NB4 (cell line): ENCODE results near the gene ANKFN1.
A peak's percentile ranks its signal among the peaks of the same experiment; 100 is the strongest.

ENCODE experiments used
- DNase-seq: peaks from one replicate; pipeline ENCODE4 v3.0.0; 2010; ENCODE audit warnings: low read depth
- H3K4me3 ChIP-seq: one replicate; pipeline ENCODE4 v1.5.1; 2011; ENCODE audit warnings: mild to moderate bottlenecking, low read depth, low read length, moderate library complexity
- MYC ChIP-seq: IDR thresholded peaks from 2 replicates; pipeline ENCODE4 v1.6.1; 2011; ENCODE audit warnings: low read depth, low read length
- POLR2A ChIP-seq: IDR thresholded peaks from 2 replicates; pipeline ENCODE4 v1.6.1; 2011; ENCODE audit warnings: mild to moderate bottlenecking; ENCODE audit not compliant: insufficient read length; ENCODE audit errors: extremely low read depth
- TF ChIP-seq, protein P1 (sequence below): IDR thresholded peaks from one replicate; pipeline ENCODE4 v1.5.1; 2012; ENCODE audit warnings: low read depth, low read length
- TF ChIP-seq, protein P2 (sequence below): IDR thresholded peaks from 2 replicates; pipeline ENCODE4 v1.6.1; 2011; ENCODE audit warnings: low read depth, low read length

ANKFN1 gene

DNA sequence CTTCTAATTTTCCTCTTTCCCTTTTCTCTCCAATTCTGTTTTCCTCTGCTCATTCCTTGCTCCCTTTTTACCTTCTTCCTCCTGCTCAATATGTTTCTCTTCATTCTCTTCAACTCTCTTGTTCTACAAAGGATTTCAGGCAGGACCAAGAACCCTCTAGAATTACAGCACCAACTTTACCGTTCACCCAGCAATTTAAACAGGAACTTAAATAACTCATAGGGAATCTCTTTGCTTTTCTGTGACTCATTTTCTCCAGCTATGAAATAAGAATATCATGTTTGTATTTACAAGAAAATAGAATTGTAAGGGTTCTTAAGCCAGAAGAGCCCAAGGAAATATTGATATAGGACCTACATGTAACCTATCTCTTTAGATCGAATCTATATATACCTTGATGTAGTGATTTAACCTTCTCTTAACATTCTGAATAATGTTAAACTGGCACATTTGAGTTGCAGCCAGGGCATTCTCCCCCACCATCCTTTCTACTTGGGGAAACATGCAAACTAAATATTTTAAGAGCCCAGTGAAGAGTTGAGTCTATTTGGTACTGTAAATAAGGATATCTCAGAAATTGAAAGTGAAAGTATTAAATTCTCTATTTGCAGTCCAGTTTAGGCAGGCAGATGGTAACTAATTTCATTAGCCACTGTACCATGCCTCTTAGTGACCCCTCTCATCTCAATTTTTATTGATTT, 137.0 kb downstream of the ANKFN1 start:
- peak; percentile 39 for DNase-seq
- peak overlapping the region; percentile 46 for H3K4me3 ChIP-seq

DNA sequence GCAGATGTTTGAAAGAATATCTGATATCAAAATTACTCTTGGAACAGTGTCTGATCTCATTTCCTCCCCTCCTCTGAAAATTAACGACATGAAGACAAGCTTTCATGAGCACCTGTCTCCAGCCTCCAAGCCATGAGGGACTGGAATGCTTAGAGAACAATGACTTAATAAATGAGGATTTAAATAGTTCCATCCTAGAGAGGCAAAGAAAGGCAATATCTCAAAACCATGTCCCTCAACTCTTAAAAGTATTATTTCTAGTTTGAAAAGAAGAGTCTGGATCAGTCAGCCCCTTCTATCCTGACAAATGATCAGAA, 137.5 kb downstream of the ANKFN1 start:
- H3K4me3 ChIP-seq: peak overlapping the region; percentile 46
- no peak for DNase-seq
- TF ChIP-seq, protein P1, sequence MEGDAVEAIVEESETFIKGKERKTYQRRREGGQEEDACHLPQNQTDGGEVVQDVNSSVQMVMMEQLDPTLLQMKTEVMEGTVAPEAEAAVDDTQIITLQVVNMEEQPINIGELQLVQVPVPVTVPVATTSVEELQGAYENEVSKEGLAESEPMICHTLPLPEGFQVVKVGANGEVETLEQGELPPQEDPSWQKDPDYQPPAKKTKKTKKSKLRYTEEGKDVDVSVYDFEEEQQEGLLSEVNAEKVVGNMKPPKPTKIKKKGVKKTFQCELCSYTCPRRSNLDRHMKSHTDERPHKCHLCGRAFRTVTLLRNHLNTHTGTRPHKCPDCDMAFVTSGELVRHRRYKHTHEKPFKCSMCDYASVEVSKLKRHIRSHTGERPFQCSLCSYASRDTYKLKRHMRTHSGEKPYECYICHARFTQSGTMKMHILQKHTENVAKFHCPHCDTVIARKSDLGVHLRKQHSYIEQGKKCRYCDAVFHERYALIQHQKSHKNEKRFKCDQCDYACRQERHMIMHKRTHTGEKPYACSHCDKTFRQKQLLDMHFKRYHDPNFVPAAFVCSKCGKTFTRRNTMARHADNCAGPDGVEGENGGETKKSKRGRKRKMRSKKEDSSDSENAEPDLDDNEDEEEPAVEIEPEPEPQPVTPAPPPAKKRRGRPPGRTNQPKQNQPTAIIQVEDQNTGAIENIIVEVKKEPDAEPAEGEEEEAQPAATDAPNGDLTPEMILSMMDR: no peak
- no peak for TF ChIP-seq MYC
- TF ChIP-seq, protein P2, sequence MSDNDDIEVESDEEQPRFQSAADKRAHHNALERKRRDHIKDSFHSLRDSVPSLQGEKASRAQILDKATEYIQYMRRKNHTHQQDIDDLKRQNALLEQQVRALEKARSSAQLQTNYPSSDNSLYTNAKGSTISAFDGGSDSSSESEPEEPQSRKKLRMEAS: no peak
- no peak for TF ChIP-seq POLR2A

More for the DNA sequence above, 137.0 kb downstream of the ANKFN1 start:
- no peak for TF ChIP-seq POLR2A
- TF ChIP-seq, protein P2: no peak
- TF ChIP-seq, protein P1: no peak
- no peak for TF ChIP-seq MYC

DNA sequence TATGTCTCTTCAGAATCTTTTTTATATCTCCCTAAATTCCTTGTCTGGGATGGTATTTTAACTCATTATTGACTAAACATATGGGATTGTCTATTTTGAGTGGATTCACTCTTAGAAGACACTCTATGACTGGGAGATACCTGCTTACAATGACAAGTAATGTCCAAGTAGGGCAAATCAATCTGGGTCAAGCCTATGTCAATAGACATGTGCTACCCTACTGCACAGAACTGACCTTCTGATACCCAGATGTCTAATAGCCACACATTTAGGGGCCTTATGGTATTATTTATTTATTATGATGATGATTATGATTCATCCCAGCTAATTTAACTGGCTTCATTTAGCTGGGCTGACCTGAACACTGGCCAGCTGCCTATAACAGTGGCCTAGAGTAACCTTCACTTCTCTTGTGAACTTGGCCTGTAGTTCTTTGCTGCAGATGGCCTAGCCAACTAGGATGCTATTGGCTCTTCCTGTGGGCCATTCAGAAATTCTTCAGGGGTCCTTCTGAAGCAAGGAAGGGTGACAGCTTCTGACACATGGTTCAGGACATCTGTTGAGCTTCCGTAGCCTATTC, 138.0 kb downstream of the ANKFN1 start:
- no peak for TF ChIP-seq MYC
- TF ChIP-seq, protein P2: no peak
- TF ChIP-seq, protein P1: no peak
- no peak for TF ChIP-seq POLR2A
- DNase-seq: no peak
- no peak overlapping the region for H3K4me3 ChIP-seq

DNA sequence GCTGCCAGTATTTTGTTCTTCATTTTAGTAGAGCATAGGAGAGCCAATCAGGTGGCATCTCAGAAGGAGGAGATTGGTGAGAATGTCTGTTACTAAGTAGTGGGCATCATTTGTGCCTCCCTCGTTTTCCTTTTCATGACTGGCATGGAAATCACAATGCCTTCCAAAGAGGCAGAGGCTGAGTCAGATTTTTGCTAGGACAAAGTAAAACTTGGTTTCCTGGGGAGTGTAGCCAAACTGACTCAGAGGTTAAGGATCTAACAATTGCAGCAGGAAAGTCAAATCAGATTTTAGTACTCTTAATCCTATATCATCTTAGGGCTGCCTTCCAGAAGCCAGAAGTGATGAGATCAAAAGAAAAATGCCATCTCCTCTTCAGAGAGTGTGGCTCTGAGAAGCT, 138.7 kb downstream of the ANKFN1 start:
- DNase-seq: no peak
- H3K4me3 ChIP-seq: no peak overlapping the region
- TF ChIP-seq MYC: no peak
- TF ChIP-seq, protein P2: no peak
- TF ChIP-seq POLR2A: no peak
- TF ChIP-seq, protein P1: no peak

DNA sequence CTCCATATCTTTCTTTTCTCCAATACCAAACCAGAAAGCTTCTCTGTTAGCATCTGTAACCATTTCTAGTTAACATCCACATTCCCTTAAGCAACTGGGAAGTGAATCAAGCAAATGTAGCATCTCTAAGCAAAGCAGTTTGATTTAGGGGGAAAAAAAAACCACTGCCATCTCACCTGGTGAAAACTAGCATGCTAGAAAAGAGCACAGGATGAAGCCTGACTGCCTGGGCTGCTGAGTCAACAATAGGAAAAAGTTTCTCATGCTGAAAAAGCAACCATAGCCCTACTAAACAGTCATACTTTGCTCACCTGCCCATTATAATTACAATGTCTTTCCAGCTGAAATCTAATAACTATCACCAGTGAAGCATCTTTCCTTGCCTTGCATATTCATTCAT, 139.3 kb downstream of the ANKFN1 start:
- DNase-seq: no peak
- TF ChIP-seq POLR2A (no peak), MYC (no peak)
- TF ChIP-seq, protein P1: no peak
- TF ChIP-seq, protein P2: no peak
- no peak overlapping the region for H3K4me3 ChIP-seq
